Fibroblast of peridontal ligament (primary cell): ENCODE data around the gene TKFC.

Experiments used
- DNase-seq: peaks from one replicate; pipeline ENCODE4 v3.0.0-alpha.2; 2010; ENCODE audit errors: extremely low read depth

Gene TKFC

GRCh38 chr11:61315260-61315659, 17.8 kb upstream of the TKFC start:
- DNase-seq = no peak

- peak; percentile 23 for DNase-seq
These were observed 7.2 kb upstream of the TKFC start for GRCh38 chr11:61325649-61326414.

GRCh38 chr11:61327669-61328071, 5.4 kb upstream of the TKFC start:
- peak; percentile 11 for DNase-seq

GRCh38 chr11:61328351-61328750, 4.7 kb upstream of the TKFC start:
- no peak for DNase-seq

GRCh38 chr11:61329871-61330270, 3.2 kb upstream of the TKFC start:
- no peak for DNase-seq

- peak; percentile 9 for DNase-seq
These were observed 1.4 kb upstream of the TKFC start for GRCh38 chr11:61331651-61332050.

GRCh38 chr11:61332281-61332796, 689 bp upstream of the TKFC start:
- DNase-seq = peak; percentile 39

- no peak for DNase-seq
These were observed 764 bp downstream of the TKFC start for GRCh38 chr11:61333550-61334433.

GRCh38 chr11:61334434-61335354, 1.7 kb downstream of the TKFC start:
- peak; percentile 57 for DNase-seq

GRCh38 chr11:61335355-61335710, 2.3 kb downstream of the TKFC start:
- no peak for DNase-seq

GRCh38 chr11:61336171-61336935, 3.3 kb downstream of the TKFC start:
- DNase-seq = peak; percentile 70

GRCh38 chr11:61337706-61338470, 4.9 kb downstream of the TKFC start:
- no peak for DNase-seq

GRCh38 chr11:61338783-61339489, 5.9 kb downstream of the TKFC start:
- no peak for DNase-seq

- DNase-seq = no peak
These were observed 6.5 kb downstream of the TKFC start for GRCh38 chr11:61339490-61339878.

- no peak for DNase-seq
These were observed 8.0 kb downstream of the TKFC start for GRCh38 chr11:61340979-61341378.

GRCh38 chr11:61341706-61342105, 8.7 kb downstream of the TKFC start:
- no peak for DNase-seq

- DNase-seq = no peak
These were observed 9.3 kb downstream of the TKFC start for GRCh38 chr11:61342207-61342803.

- DNase-seq = no peak
These were observed 11.0 kb downstream of the TKFC start for GRCh38 chr11:61343792-61344745.
